Spleen (tissue), 11 donors: ENCODE results near the gene CASP3. TPM values are rescaled to one million over a fixed set of nuclear protein-coding genes. Genes with fewer than 3 reads are reported as not detected.
"Not testable (repeated sequence)": the region's sequence is repeated elsewhere in the genome, so short reads cannot be mapped to it uniquely, and the experiment has no call there.

Experiments used
- DNase-seq: peaks from one replicate; pipeline ENCODE4 v3.0.0-alpha.2; 2020
- H3K27ac ChIP-seq, 8 donors: fragments of 200-600 bp; sonication (generic) in 7 of 8; 1 replicate in 4 of 8; 2 replicates in 4 of 8; pipeline versions ENCODE4 v1.5.0 to v1.8.0; 2016 to 2021; ENCODE audit warnings: inconsistent platforms in 4 of 8, mild to moderate bottlenecking in 4 of 8, moderate library complexity in 1 of 8
- H3K27me3 ChIP-seq, 7 donors: fragments of 200-600 bp; sonication (generic) in 6 of 7; replicated peaks in 1 of 7; 1 replicate in 4 of 7; 2 replicates in 3 of 7; pipeline versions ENCODE4 v1.5.0 to v1.8.0; 2016 to 2021; ENCODE audit warnings: inconsistent platforms in 3 of 7, mild to moderate bottlenecking in 1 of 7
- H3K36me3 ChIP-seq, 6 donors: fragments of 200-600 bp; sonication (generic) in 5 of 6; 1 replicate in 4 of 6; 2 replicates in 2 of 6; pipeline versions ENCODE4 v1.5.0 to v1.8.0; 2016 to 2021; ENCODE audit warnings: inconsistent platforms in 2 of 6
- H3K4me1 ChIP-seq, 6 donors: fragments of 200-600 bp; sonication (generic) in 5 of 6; 1 replicate in 3 of 6; 2 replicates in 3 of 6; pipeline versions ENCODE4 v1.5.0 to v1.8.0; 2016 to 2021; ENCODE audit warnings: inconsistent platforms in 3 of 6
- H3K4me3 ChIP-seq, 8 donors: fragments of 200-600 bp; sonication (generic) in 7 of 8; 1 replicate in 4 of 8; 2 replicates in 4 of 8; pipeline versions ENCODE4 v1.5.0 to v1.8.0; 2016 to 2021; ENCODE audit warnings: inconsistent platforms in 4 of 8, mild to moderate bottlenecking in 4 of 8, moderate library complexity in 2 of 8
- H3K9me3 ChIP-seq, 8 donors: fragments of 200-600 bp; sonication (generic) in 7 of 8; 1 replicate in 4 of 8; 2 replicates in 4 of 8; pipeline versions ENCODE4 v1.5.0 to v1.8.0; 2016 to 2021; ENCODE audit warnings: inconsistent platforms in 4 of 8
- CTCF ChIP-seq, 11 experiments: fragments of 200-600 bp in 7 of 11; fragments of 450-650 bp in 4 of 11; sonication (generic) in 4 of 11; IDR thresholded peaks in 8 of 11; conservative IDR thresholded peaks in 3 of 11; 1 replicate in 7 of 11; 2 replicates in 4 of 11; pipeline versions ENCODE4 v1.4.0 to v1.8.0; 2016 to 2021; ENCODE audit warnings: antibody characterized with exemption in 11 of 11, inconsistent platforms in 4 of 11, mild to moderate bottlenecking in 1 of 11
- POLR2A ChIP-seq, 3 donors: fragments of 450-650 bp; IDR thresholded peaks; one replicate each; pipeline ENCODE4 v1.5.1; 2017; ENCODE audit warnings: antibody characterized with exemption in 3 of 3, mild to moderate bottlenecking in 1 of 3
- POLR2AphosphoS5 ChIP-seq, 3 donors: sonication (generic); formaldehyde crosslinking; IDR thresholded peaks; one replicate each; pipeline ENCODE4 v1.5.1; 2017; ENCODE audit warnings: antibody characterized with exemption in 3 of 3
- WGBS, 5 donors: extraction: QIAGEN DNeasy Blood & Tissue Kit in 3 of 5; methylation state at CpG; one replicate each; pipeline versions ENCODE4 v1.1.5 to v1.1.7; 2013 to 2018; 5-methylcytosine and 5-hydroxymethylcytosine counted together
- intact Hi-C: fragments of 100-400 bp; cut with DNase I; formaldehyde crosslinking; loops from one replicate; pipeline ENCODE4 v1.15.0; 2023; ENCODE audit warnings: low total_unique reads
- polyA plus RNA-seq, 3 donors: library from polyadenylated mRNA; stranded (reverse); fragments of 200-250 nt; gene quantifications; one replicate each; pipeline ENCODE4 v1.2.1, GENCODE V29; 2013
- total RNA-seq, 7 donors: library from RNA; depleted of rRNA in 3 of 7; stranded (reverse); fragments of >200 nt in 3 of 7; fragmentation: NEBNext Ultra II Directional in 4 of 7; extraction: Animal tissue kit (Norgen Biotek cat#: 25700) in 4 of 7; gene quantifications; one replicate each; pipeline versions ENCODE4 v1.1.0 to v1.2.1, GENCODE V29; 2016 to 2021
- donor health status: healthy with polysubstance abuse.
- donor health status: DM: no; HTN: no; CAD: no; lungs with moderate emphysema.
- donor health status: DM: no; HTN: no; CAD: no.
- donor health status: Bipolar disorder and iron deficiency.
- donor health status: healthy.
- donor health status: DM: no; HTN: no; CAD: no.
- donor health status: DM: yes; HTN: yes; CAD: no.

The CASP3 gene
- total and polyA plus RNA-seq, 10 donors: 12.1 to 48.3 (median 29.7) TPM

DNA sequence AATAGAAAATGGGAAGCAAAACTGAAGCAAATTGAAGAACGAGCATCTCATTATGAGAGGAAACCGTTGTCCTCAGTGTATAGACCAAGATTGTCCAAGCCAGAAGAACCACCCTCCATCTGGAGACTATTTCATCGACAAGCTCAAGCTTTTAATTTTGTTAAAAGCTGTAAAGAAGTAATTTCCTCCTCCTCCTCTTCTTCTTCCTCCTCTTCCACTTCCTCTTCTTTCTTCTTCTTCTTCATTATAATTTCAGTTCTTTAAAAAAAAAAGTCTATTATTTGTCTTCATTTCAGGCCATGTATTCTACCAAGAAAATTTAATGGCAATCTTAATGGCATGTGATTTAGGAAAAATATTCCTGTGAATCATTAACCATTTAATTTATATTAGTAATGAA, 7.9 kb upstream of the CASP3 start:
- intact Hi-C loops: no loop called here
- TF ChIP-seq POLR2AphosphoS5 (IDR thresholded peaks at IDR 0.05) (no peak), POLR2A (IDR thresholded peaks at IDR 0.05) (no peak), CTCF (IDR thresholded peaks at IDR 0.05 in 8 of 11, conservative IDR thresholded peaks at IDR 0.05 in 3 of 11) (no peak)
- Histone ChIP-seq H3K36me3 (peaks cover 0 to 45% (median 21%) of the 10 kb centered on the region in 6 donors), H3K4me1 (peaks cover 0 to 20% (median 5%) of the 10 kb centered on the region in 6 donors), H3K27ac (peak overlapping the region in 1 of 8 donors; percentile 16), H3K9me3 (no peaks in the 10 kb centered on the region), H3K4me3 (no peak overlapping the region), H3K27me3 (no peaks in the 10 kb centered on the region)
- no peak for DNase-seq
- 53 to 69% (median 61%) methylated on average over 3 of the region's 3 CpGs for WGBS, 5 donors

DNA sequence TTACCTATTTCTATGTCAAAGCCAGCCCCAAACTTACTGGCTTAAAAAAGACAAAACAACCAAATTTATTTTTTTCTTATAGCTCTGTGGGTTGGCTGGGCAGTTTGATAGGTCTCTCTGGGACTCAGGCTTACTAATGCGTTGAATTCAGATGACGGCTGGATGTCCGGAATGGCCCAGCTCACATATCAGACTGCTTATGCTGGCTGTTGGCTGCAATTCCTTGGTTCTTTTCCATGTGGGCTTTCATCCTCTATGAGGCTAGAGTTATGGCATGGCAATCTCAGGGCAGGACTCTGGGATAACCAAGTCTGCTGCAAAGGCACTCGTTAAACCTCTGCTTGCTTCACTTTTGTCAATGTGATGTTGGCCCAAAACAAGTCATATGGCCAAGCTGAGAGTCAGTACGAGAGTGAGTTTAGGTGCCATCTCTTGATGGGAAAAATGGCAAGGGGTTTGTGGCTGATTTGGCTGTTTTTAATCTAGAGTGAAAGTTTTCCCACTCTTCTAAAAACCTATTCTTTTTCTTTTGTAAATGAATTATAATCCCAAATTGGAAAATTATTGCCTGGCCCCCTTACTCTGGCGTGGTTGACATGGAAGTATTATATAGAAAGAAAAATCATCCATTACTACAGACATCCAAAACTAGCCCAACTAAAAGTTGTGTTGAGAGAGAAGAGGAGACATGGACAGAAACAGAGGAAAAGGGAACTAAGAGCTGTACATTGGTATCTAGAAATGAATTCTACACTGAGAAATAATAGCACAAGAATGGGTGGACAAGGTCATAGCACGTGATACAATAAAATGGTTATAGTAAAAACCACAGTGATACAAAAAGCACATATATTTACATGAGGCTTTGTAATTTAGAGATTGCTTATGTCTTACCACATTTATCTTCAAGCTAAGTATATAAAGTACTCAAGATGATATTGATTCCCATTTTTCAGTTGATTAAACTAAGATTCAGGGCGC, 6.9 kb upstream of the CASP3 start:
- 87 to 96% (median 94%) methylated on average over 8 of the region's 8 CpGs for WGBS, 5 donors
- TF ChIP-seq POLR2A (IDR thresholded peaks at IDR 0.05): no peak
- TF ChIP-seq POLR2AphosphoS5 (IDR thresholded peaks at IDR 0.05): no peak
- no peak for TF ChIP-seq CTCF (IDR thresholded peaks at IDR 0.05 in 8 of 11, conservative IDR thresholded peaks at IDR 0.05 in 3 of 11)
- intact Hi-C loops: no loop called here
- Histone ChIP-seq H3K27me3 (no peaks in the 10 kb centered on the region), H3K36me3 (peaks cover 0 to 39% (median 21%) of the 10 kb centered on the region in 6 donors), H3K9me3 (no peaks in the 10 kb centered on the region), H3K4me1 (peaks cover 0 to 27% (median 4%) of the 10 kb centered on the region in 6 donors), H3K27ac (peak overlapping the region in 1 of 8 donors; percentile 16), H3K4me3 (no peak overlapping the region)
- no peak for DNase-seq

DNA sequence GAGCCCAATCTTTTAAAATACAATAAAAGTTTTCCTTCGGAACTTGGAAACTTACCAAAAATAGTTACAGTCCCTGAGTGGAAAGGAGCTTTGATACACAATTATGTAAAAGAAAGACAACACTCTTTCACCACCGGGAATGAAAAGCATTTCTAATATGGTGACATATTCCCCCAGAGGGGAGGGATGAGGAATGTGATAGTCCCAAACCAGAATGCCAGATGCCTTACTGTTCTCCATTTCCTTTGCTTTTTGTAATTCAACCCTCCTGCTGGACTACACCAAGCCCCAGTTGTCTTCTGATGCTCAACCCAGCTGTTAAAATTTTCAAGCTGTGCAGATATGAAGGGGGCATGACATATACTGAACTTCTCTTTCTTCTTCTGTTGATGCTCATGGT, 4.4 kb upstream of the CASP3 start:
- no peak overlapping the region for H3K4me3 ChIP-seq
- peaks cover 7 to 41% (median 16%) of the 10 kb centered on the region in 6 donors for H3K4me1 ChIP-seq
- no peaks in the 10 kb centered on the region for H3K9me3 ChIP-seq
- TF ChIP-seq POLR2A (IDR thresholded peaks at IDR 0.05): no peak
- TF ChIP-seq CTCF (IDR thresholded peaks at IDR 0.05 in 8 of 11, conservative IDR thresholded peaks at IDR 0.05 in 3 of 11): no peak
- TF ChIP-seq POLR2AphosphoS5 (IDR thresholded peaks at IDR 0.05): no peak
- intact Hi-C loops: no loop called here
- no peaks in the 10 kb centered on the region for H3K27me3 ChIP-seq
- DNase-seq: no peak
- H3K27ac ChIP-seq: no peak overlapping the region
- 71 to 76% (median 75%) methylated on average over 2 of the region's 2 CpGs for WGBS, 5 donors
- H3K36me3 ChIP-seq: peaks cover 0 to 18% (median 4%) of the 10 kb centered on the region in 6 donors

DNA sequence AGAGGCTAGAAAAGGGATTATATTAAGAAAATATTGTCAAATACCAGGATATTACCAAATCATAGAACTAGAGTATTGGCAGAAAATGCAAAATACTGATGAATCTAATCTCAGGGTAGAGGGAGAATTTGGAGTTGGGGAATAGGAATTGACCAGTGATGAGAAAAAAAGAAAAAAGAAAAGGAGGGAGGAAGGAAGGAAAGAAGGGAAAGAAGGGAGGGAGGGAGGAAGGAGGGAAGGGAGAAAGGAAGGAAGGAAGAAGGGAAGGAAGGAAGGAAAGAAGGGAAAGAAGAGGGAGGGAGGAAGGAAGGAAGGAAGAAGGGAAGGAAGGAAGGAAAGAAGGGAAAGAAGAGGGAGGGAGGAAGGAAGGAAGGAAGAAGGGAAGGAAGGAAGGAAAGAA, 3.4 kb upstream of the CASP3 start:
- H3K27ac ChIP-seq, DNase-seq, H3K9me3 ChIP-seq, H3K27me3 ChIP-seq, H3K4me3 ChIP-seq, intact Hi-C loops: not testable (repeated sequence)
- H3K4me1 ChIP-seq: peaks cover 9 to 50% (median 23%) of the 10 kb centered on the region in 6 donors
- peaks cover 0 to 18% (median 2%) of the 10 kb centered on the region in 6 donors for H3K36me3 ChIP-seq
